Testis (tissue), 2 donors: ENCODE data around the gene HOXB8.

Experiments used
- CTCF ChIP-seq, 3 experiments: fragments of 450-650 bp in 2 of 3; fragments of 200-600 bp in 1 of 3; sonication (generic) in 1 of 3; IDR thresholded peaks; one replicate each; pipeline ENCODE4 v1.5.1; 2016 to 2019; ENCODE audit warnings: antibody characterized with exemption in 3 of 3, mild to moderate bottlenecking in 2 of 3, moderate library complexity in 1 of 3
- POLR2A ChIP-seq: fragments of 450-650 bp; IDR thresholded peaks from one replicate; pipeline ENCODE4 v1.6.1; 2017; ENCODE audit warnings: antibody characterized with exemption, mild to moderate bottlenecking, moderate library complexity

GRCh38 chr17:48634493-48635208 lies 19.6 kb upstream of the HOXB8 start:
- TF ChIP-seq POLR2A (no peak), CTCF (IDR thresholded peaks at IDR 0.05) (no peak)
